Measurements from ENCODE around the gene BNC2.

Gene BNC2

GRCh38 chr9:16623989-16624743 is 246.3 kb downstream of the BNC2 start:
- DNase-seq = no peak

- no peak for DNase-seq
These were observed 247.9 kb downstream of the BNC2 start for GRCh38 chr9:16622541-16622940.

- no peak for DNase-seq
These were observed 250.5 kb downstream of the BNC2 start for GRCh38 chr9:16619914-16620520.

- DNase-seq = no peak
These were observed 251.1 kb downstream of the BNC2 start for GRCh38 chr9:16619402-16619801.

GRCh38 chr9:16618524-16618923 is 251.9 kb downstream of the BNC2 start:
- DNase-seq = no peak

- DNase-seq = no peak
These were observed 253.8 kb downstream of the BNC2 start for GRCh38 chr9:16616686-16617085.

- no peak for DNase-seq
These were observed 255.0 kb downstream of the BNC2 start for GRCh38 chr9:16615451-16615850.

GRCh38 chr9:16613605-16614004 is 256.9 kb downstream of the BNC2 start:
- no peak for DNase-seq

GRCh38 chr9:16613051-16613450 is 257.4 kb downstream of the BNC2 start:
- no peak for DNase-seq

GRCh38 chr9:16612627-16613026 is 257.8 kb downstream of the BNC2 start:
- DNase-seq = no peak

GRCh38 chr9:16611983-16612382 is 258.5 kb downstream of the BNC2 start:
- no peak for DNase-seq

GRCh38 chr9:16611001-16611400 is 259.5 kb downstream of the BNC2 start:
- DNase-seq = no peak

- no peak for DNase-seq
These were observed 259.9 kb downstream of the BNC2 start for GRCh38 chr9:16610538-16610937.

GRCh38 chr9:16608906-16609305 is 261.6 kb downstream of the BNC2 start:
- DNase-seq = no peak

- no peak for DNase-seq
These were observed 268.0 kb downstream of the BNC2 start for GRCh38 chr9:16602494-16602893.

- DNase-seq = no peak
These were observed 268.5 kb downstream of the BNC2 start for GRCh38 chr9:16601991-16602390.

GRCh38 chr9:16598316-16598715 is 272.2 kb downstream of the BNC2 start:
- DNase-seq = no peak

- no peak for DNase-seq
These were observed 273.3 kb downstream of the BNC2 start for GRCh38 chr9:16597136-16597535.

- no peak for DNase-seq
These were observed 275.2 kb downstream of the BNC2 start for GRCh38 chr9:16595227-16595626.

- no peak for DNase-seq
These were observed 275.7 kb downstream of the BNC2 start for GRCh38 chr9:16594787-16595186.

GRCh38 chr9:16593746-16594145 is 276.7 kb downstream of the BNC2 start:
- no peak for DNase-seq

GRCh38 chr9:16591092-16591491 is 279.4 kb downstream of the BNC2 start:
- no peak for DNase-seq

- no peak for DNase-seq
These were observed 284.9 kb downstream of the BNC2 start for GRCh38 chr9:16585591-16585990.

GRCh38 chr9:16579872-16580432 is 290.5 kb downstream of the BNC2 start:
- DNase-seq = no peak

- no peak for DNase-seq
These were observed 294.6 kb downstream of the BNC2 start for GRCh38 chr9:16575986-16576245.

All from CD4-positive, alpha-beta T cell treated with Interferon gamma for 1 hour (primary cell).